HepG2 (cell line): Measurements from ENCODE around the gene EGF. TPM values are rescaled to one million over a fixed set of nuclear protein-coding genes. Genes with fewer than 3 reads are reported as not detected.

ENCODE experiments used
- ATAC-seq: fragments of 200-7000 bp; cut with Tn5 transposase; 3 replicates; pipeline ENCODE4 v1.9.1; 2020; ENCODE audit warnings: mild to moderate bottlenecking, moderate library complexity
- BruUV-seq: library from RNA; stranded (reverse); fragments of 400-500 nt; replicated peaks from 2 replicates; lab custom pipeline; 2021; lab: Mats Ljungman, UMichigan
- CTCF ChIA-PET: fragments of 300-600 bp; formaldehyde crosslinking; extraction: SDS; loops from one replicate; lab custom pipeline; 2021; ENCODE audit warnings: low total read pairs, inconsistent platforms, low intra/inter-chr PET ratio; lab: Yijun Ruan, JAX
- POLR2A ChIA-PET: fragments of 350-600 bp; sonication (Branson Sonifier 250); formaldehyde crosslinking; loops from one replicate; lab custom pipeline; 2020; ENCODE audit warnings: antibody characterized with exemption, inconsistent platforms; lab: Yijun Ruan, JAX
- DNase-seq: peaks from one replicate; pipeline ENCODE4 v3.0.0-alpha.2; 2015; ENCODE audit warnings: low spot score
- FAIRE-seq: peaks from 3 replicates; lab custom pipeline; 2011; peaks lifted over from hg19 to GRCh38; lab: Jason Lieb, UNC
- H2AFZ ChIP-seq: one replicate; pipeline ENCODE4 v1.6.1; 2011; ENCODE audit warnings: low read length, inconsistent platforms
- H3K27ac ChIP-seq: fragments of 300-600 bp; 3 replicates; pipeline ENCODE4 v1.8.0; 2011; ENCODE audit warnings: mixed run types, mild to moderate bottlenecking, mixed read lengths, low read length, inconsistent platforms; ENCODE audit not compliant: insufficient read depth; ENCODE audit errors: extremely low read length
- H3K27me3 ChIP-seq, 2 experiments: fragments of 200-600 bp in 1 of 2; 2 replicates in 1 of 2; 3 replicates in 1 of 2; pipeline versions ENCODE4 v1.6.0 to v1.8.0; 2011; ENCODE audit warnings: low read length in 2 of 2, mild to moderate bottlenecking in 2 of 2, moderate library complexity in 2 of 2, inconsistent platforms in 1 of 2; ENCODE audit not compliant: insufficient read depth in 2 of 2, control insufficient read depth in 1 of 2
- H3K36me3 ChIP-seq, 2 experiments: fragments of 200-600 bp in 1 of 2; replicated peaks in 1 of 2; 2 replicates in 1 of 2; 3 replicates in 1 of 2; pipeline versions ENCODE4 v1.5.1 to v1.8.0; 2011; ENCODE audit warnings: low read length in 2 of 2, inconsistent platforms in 1 of 2; ENCODE audit not compliant: insufficient read depth in 2 of 2, control insufficient read depth in 1 of 2
- H3K4me1 ChIP-seq: 2 replicates; pipeline ENCODE4 v1.5.1; 2012; ENCODE audit warnings: low read length, inconsistent platforms; ENCODE audit not compliant: insufficient read depth
- H3K4me2 ChIP-seq: 2 replicates; pipeline ENCODE4 v1.6.0; 2011; ENCODE audit warnings: low read depth, low read length, inconsistent platforms
- H3K4me3 ChIP-seq, 3 experiments: fragments of 200-600 bp in 1 of 3; sonication (generic), shearing (Covaris generic) in 1 of 3; replicated peaks in 1 of 3; 2 replicates each; pipeline ENCODE4 v1.5.1; 2011 to 2016; ENCODE audit warnings: low read length in 3 of 3, inconsistent platforms in 2 of 3, low read depth in 2 of 3, mild to moderate bottlenecking in 2 of 3, control low read depth in 1 of 3, mixed read lengths in 1 of 3; ENCODE audit not compliant: insufficient read depth in 1 of 3
- H3K79me2 ChIP-seq: one replicate; pipeline ENCODE4 v1.6.1; 2011; ENCODE audit warnings: low read length, inconsistent platforms; ENCODE audit not compliant: insufficient read depth
- H3K9ac ChIP-seq: 2 replicates; pipeline ENCODE4 v1.6.0; 2011; ENCODE audit warnings: mild to moderate bottlenecking, low read depth, low read length, inconsistent platforms; ENCODE audit not compliant: insufficient read depth
- H3K9me3 ChIP-seq: 2 replicates; pipeline ENCODE4 v1.5.1; 2012; ENCODE audit warnings: mild to moderate bottlenecking, low read length
- H4K20me1 ChIP-seq: 2 replicates; pipeline ENCODE4 v1.6.0; 2011; ENCODE audit warnings: inconsistent platforms, mild to moderate bottlenecking, low read length, moderate library complexity; ENCODE audit not compliant: insufficient read depth
- FIP1L1 ChIP-seq: fragments of 200-400 bp; formaldehyde crosslinking; IDR thresholded peaks from 2 replicates; pipeline ENCODE4 v1.6.1; 2018; ENCODE audit warnings: low read depth, mild to moderate bottlenecking, low read length, moderate library complexity, borderline replicate concordance; ENCODE audit not compliant: insufficient read depth
- HNF4A ChIP-seq: sonication (generic); formaldehyde crosslinking; IDR thresholded peaks from 2 replicates; pipeline ENCODE4 v1.4.0; 2020; ENCODE audit warnings: missing genetic modification reagents
- MIXL1 ChIP-seq: IDR thresholded peaks from 2 replicates; pipeline ENCODE4 v1.6.1; 2016
- STAG1 ChIP-seq: sonication (generic); formaldehyde crosslinking; IDR thresholded peaks from 2 replicates; pipeline ENCODE4 v1.4.0; 2020; ENCODE audit warnings: missing genetic modification reagents
- ZNF143 ChIP-seq: sonication (generic); formaldehyde crosslinking; IDR thresholded peaks from 2 replicates; pipeline ENCODE4 v1.4.0; 2020; ENCODE audit warnings: missing genetic modification reagents
- ZSCAN29 ChIP-seq: sonication (generic); formaldehyde crosslinking; conservative IDR thresholded peaks from 2 replicates; pipeline ENCODE4 v1.4.0; 2020; ENCODE audit warnings: mild to moderate bottlenecking, missing genetic modification reagents
- WGBS: methylation state at CpG from one replicate; pipeline ENCODE4 v1.1.6; 2017; ENCODE audit warnings: low lambda C conversion rate; 5-methylcytosine and 5-hydroxymethylcytosine counted together
- in situ Hi-C: cut with HindIII; loops from 2 replicates; pipeline ENCODE4 v1.10.0; 2017; ENCODE audit warnings: low pct_unique_long_range_greater_than_20kb; ENCODE audit not compliant: extremely low pct_ligation_motif_present
- intact Hi-C: fragments of 100-400 bp; cut with micrococcal nuclease; formaldehyde crosslinking; loops from one replicate; pipeline ENCODE4 v1.10.0; 2022; ENCODE audit not compliant: unreplicated experiment
- polyA plus RNA-seq, 8 experiments: library from polyadenylated mRNA; depleted of rRNA in 3 of 8; stranded (reverse) in 7 of 8; unstranded in 1 of 8; fragments of >200 nt; fragmentation: Illumina TruSeq in 4 of 8; extraction: Trizol in 4 of 8; gene quantifications; 2 replicates each; pipeline versions ENCODE4 v1.2.1 to v1.2.3, GENCODE V29; 2011 to 2016; ENCODE audit warnings: low read depth in 4 of 8, missing spikeins in 1 of 8, mixed read lengths in 1 of 8; ENCODE audit not compliant: insufficient read depth in 1 of 8
- total RNA-seq, 5 experiments: library from RNA; depleted of rRNA; stranded (reverse); fragments of >200 nt; fragmentation: Illumina TruSeq; extraction: Trizol; gene quantifications; 2 replicates each; pipeline ENCODE4 v1.2.3, GENCODE V29; 2016; ENCODE audit warnings: low read depth in 1 of 5
- TF ChIP-seq, protein P1 (sequence below): sonication (generic); formaldehyde crosslinking; IDR thresholded peaks from 2 replicates; pipeline ENCODE4 v1.4.0; 2020; ENCODE audit warnings: missing genetic modification reagents, borderline replicate concordance
- TF ChIP-seq, protein P2 (sequence below): sonication (generic); formaldehyde crosslinking; IDR thresholded peaks from 2 replicates; pipeline ENCODE4 v1.4.0; 2020; ENCODE audit warnings: missing genetic modification reagents
- TF ChIP-seq, protein P3 (sequence below): sonication (generic); formaldehyde crosslinking; IDR thresholded peaks from 2 replicates; pipeline ENCODE4 v1.4.0; 2020; ENCODE audit warnings: mild to moderate bottlenecking, missing genetic modification reagents, borderline replicate concordance
- TF ChIP-seq, protein P4 (sequence below): sonication (generic); formaldehyde crosslinking; IDR thresholded peaks from 2 replicates; pipeline ENCODE4 v1.5.1; 2020; ENCODE audit warnings: mild to moderate bottlenecking, missing genetic modification reagents, moderate library complexity
- TF ChIP-seq, protein P5 (sequence below): sonication (generic); formaldehyde crosslinking; conservative IDR thresholded peaks from 2 replicates; pipeline ENCODE4 v1.8.0; 2022; ENCODE audit warnings: low read depth, missing genetic modification reagents

The EGF gene
- total and polyA plus RNA-seq, 2 of the 13 experiments (the other 11 are each of a cell fraction or from before 2014, with no cell fraction given) = 0.07 to 0.08 TPM

DNA sequence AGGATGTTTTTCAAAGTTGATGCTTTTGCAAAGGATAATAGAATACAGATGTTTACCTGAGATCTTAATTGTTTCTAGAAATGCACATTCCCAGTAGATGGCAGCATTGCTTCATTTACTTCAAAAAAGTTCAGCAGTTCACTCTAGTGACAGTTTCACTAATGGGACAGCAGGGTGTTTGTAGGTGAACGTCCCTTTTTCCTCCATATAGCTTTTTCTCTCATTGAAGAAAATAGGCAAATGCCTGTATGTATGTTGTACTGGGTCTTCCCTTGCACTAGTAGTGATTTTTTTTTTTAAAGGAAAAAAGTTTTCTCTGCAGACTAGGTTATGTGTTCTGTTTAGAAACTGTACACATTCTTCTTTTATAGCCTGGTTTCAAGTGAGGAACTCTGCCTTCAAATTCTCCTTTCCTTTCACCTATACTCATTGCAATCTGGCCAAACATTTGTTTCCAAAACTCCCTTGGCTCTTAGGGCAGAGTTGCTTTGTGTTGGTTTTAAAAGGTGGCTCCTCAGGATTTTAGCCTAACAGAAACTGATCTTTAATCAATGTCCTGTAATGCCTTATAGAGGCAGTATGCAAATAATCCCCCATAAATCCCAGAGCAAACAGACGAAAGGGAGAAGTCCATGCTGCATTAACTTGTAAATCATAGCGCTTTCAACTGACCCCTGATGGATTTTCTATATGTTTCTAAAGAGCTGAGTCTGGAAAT lies 86.3 kb downstream of the EGF start:
- in situ Hi-C loops (no loop called here), intact Hi-C loops (loop anchor here (1.0 to 5.0 kb wide), 4 partner anchors 517 to 1643 kb away; no protein-coding TSS in a partner anchor)
- H3K4me3 ChIP-seq = no peak overlapping the region
- H2AFZ ChIP-seq = no peak overlapping the region
- no peaks in the 10 kb centered on the region for H3K27me3 ChIP-seq
- H3K4me2 ChIP-seq = no peak overlapping the region
- H3K79me2 ChIP-seq = no peaks in the 10 kb centered on the region
- 0% methylated on average over 3 of the region's 3 CpGs for WGBS
- no peak overlapping the region for H3K27ac ChIP-seq
- ChIA-PET CTCF (interaction anchor here (1.4 to 3.8 kb wide), 4 partner anchors 9 to 518 kb away, joined by 4 to 100 read pairs (median 12); no protein-coding TSS in a partner anchor), POLR2A (no interaction called here)
- H3K4me1 ChIP-seq = peaks cover 8% of the 10 kb centered on the region; the same call in 1 of the 2 replicates
- FAIRE-seq (peak; percentile 60), ATAC-seq (peak; percentile 95), DNase-seq (peak; percentile 73)
- no peaks in the 10 kb centered on the region for H3K36me3 ChIP-seq
- no peak overlapping the region for H3K9ac ChIP-seq
- H4K20me1 ChIP-seq = no peaks in the 10 kb centered on the region
- no peaks in the 10 kb centered on the region for H3K9me3 ChIP-seq
- BruUV-seq = no TSS peak
- TF ChIP-seq, protein P1, sequence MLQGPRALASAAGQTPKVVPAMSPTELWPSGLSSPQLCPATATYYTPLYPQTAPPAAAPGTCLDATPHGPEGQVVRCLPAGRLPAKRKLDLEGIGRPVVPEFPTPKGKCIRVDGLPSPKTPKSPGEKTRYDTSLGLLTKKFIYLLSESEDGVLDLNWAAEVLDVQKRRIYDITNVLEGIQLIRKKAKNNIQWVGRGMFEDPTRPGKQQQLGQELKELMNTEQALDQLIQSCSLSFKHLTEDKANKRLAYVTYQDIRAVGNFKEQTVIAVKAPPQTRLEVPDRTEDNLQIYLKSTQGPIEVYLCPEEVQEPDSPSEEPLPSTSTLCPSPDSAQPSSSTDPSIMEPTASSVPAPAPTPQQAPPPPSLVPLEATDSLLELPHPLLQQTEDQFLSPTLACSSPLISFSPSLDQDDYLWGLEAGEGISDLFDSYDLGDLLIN = no peak
- TF ChIP-seq STAG1 (CRISPR knock-in tag) = peak; percentile 95
- TF ChIP-seq, protein P2, sequence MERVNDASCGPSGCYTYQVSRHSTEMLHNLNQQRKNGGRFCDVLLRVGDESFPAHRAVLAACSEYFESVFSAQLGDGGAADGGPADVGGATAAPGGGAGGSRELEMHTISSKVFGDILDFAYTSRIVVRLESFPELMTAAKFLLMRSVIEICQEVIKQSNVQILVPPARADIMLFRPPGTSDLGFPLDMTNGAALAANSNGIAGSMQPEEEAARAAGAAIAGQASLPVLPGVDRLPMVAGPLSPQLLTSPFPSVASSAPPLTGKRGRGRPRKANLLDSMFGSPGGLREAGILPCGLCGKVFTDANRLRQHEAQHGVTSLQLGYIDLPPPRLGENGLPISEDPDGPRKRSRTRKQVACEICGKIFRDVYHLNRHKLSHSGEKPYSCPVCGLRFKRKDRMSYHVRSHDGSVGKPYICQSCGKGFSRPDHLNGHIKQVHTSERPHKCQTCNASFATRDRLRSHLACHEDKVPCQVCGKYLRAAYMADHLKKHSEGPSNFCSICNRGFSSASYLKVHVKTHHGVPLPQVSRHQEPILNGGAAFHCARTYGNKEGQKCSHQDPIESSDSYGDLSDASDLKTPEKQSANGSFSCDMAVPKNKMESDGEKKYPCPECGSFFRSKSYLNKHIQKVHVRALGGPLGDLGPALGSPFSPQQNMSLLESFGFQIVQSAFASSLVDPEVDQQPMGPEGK (CRISPR knock-in tag) = no peak
- TF ChIP-seq, protein P3, sequence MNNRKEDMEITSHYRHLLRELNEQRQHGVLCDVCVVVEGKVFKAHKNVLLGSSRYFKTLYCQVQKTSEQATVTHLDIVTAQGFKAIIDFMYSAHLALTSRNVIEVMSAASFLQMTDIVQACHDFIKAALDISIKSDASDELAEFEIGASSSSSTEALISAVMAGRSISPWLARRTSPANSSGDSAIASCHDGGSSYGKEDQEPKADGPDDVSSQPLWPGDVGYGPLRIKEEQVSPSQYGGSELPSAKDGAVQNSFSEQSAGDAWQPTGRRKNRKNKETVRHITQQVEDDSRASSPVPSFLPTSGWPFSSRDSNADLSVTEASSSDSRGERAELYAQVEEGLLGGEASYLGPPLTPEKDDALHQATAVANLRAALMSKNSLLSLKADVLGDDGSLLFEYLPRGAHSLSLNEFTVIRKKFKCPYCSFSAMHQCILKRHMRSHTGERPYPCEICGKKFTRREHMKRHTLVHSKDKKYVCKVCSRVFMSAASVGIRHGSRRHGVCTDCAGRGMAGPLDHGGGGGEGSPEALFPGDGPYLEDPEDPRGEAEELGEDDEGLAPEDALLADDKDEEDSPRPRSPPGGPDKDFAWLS (CRISPR knock-in tag) = no peak
- TF ChIP-seq FIP1L1 = no peak
- no peak for TF ChIP-seq ZNF143 (CRISPR knock-in tag)
- TF ChIP-seq, protein P4, sequence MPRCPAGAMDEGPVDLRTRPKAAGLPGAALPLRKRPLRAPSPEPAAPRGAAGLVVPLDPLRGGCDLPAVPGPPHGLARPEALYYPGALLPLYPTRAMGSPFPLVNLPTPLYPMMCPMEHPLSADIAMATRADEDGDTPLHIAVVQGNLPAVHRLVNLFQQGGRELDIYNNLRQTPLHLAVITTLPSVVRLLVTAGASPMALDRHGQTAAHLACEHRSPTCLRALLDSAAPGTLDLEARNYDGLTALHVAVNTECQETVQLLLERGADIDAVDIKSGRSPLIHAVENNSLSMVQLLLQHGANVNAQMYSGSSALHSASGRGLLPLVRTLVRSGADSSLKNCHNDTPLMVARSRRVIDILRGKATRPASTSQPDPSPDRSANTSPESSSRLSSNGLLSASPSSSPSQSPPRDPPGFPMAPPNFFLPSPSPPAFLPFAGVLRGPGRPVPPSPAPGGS (CRISPR knock-in tag) = no peak
- no peak for TF ChIP-seq HNF4A (CRISPR knock-in tag)
- peak; percentile 46; the same call in 1 of the 2 replicates for TF ChIP-seq MIXL1 (CRISPR knock-in tag)
- TF ChIP-seq, protein P5, sequence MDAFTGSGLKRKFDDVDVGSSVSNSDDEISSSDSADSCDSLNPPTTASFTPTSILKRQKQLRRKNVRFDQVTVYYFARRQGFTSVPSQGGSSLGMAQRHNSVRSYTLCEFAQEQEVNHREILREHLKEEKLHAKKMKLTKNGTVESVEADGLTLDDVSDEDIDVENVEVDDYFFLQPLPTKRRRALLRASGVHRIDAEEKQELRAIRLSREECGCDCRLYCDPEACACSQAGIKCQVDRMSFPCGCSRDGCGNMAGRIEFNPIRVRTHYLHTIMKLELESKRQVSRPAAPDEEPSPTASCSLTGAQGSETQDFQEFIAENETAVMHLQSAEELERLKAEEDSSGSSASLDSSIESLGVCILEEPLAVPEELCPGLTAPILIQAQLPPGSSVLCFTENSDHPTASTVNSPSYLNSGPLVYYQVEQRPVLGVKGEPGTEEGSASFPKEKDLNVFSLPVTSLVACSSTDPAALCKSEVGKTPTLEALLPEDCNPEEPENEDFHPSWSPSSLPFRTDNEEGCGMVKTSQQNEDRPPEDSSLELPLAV (CRISPR knock-in tag) = no peak
- TF ChIP-seq ZSCAN29 = no peak
